NB4 (cell line): ENCODE results near the gene PHYHIPL.

ENCODE experiments used
- DNase-seq: peaks from one replicate; pipeline ENCODE4 v3.0.0; 2010; ENCODE audit warnings: low read depth
- H3K4me3 ChIP-seq: one replicate; pipeline ENCODE4 v1.5.1; 2011; ENCODE audit warnings: mild to moderate bottlenecking, low read depth, low read length, moderate library complexity
- MYC ChIP-seq: IDR thresholded peaks from 2 replicates; pipeline ENCODE4 v1.6.1; 2011; ENCODE audit warnings: low read depth, low read length
- POLR2A ChIP-seq: IDR thresholded peaks from 2 replicates; pipeline ENCODE4 v1.6.1; 2011; ENCODE audit warnings: mild to moderate bottlenecking; ENCODE audit not compliant: insufficient read length; ENCODE audit errors: extremely low read depth
- TF ChIP-seq, protein P1 (sequence below): IDR thresholded peaks from one replicate; pipeline ENCODE4 v1.5.1; 2012; ENCODE audit warnings: low read depth, low read length
- TF ChIP-seq, protein P2 (sequence below): IDR thresholded peaks from 2 replicates; pipeline ENCODE4 v1.6.1; 2011; ENCODE audit warnings: low read depth, low read length

Gene PHYHIPL

DNA sequence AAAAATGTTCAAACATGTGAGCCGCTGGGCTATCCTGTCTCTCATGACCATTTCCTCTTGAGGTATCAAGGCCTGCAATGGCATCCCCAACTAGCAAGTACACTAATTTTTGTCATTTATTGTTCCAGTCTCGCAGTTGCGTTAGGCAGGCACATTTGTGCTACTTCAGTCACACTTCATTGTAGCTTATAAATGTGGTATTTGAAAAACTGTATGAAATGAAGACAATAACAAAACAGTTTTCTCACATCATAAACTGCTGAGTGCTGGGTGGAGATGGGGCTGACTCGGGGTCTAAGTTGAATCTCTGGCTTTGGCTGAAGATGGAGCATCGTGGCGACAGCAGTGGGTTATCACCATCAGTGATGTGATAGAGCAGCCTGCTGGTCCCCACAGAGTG lies 93.2 kb downstream of the PHYHIPL start:
- H3K4me3 ChIP-seq, result no peak overlapping the region
- TF ChIP-seq MYC (no peak), POLR2A (no peak)
- TF ChIP-seq, protein P1, sequence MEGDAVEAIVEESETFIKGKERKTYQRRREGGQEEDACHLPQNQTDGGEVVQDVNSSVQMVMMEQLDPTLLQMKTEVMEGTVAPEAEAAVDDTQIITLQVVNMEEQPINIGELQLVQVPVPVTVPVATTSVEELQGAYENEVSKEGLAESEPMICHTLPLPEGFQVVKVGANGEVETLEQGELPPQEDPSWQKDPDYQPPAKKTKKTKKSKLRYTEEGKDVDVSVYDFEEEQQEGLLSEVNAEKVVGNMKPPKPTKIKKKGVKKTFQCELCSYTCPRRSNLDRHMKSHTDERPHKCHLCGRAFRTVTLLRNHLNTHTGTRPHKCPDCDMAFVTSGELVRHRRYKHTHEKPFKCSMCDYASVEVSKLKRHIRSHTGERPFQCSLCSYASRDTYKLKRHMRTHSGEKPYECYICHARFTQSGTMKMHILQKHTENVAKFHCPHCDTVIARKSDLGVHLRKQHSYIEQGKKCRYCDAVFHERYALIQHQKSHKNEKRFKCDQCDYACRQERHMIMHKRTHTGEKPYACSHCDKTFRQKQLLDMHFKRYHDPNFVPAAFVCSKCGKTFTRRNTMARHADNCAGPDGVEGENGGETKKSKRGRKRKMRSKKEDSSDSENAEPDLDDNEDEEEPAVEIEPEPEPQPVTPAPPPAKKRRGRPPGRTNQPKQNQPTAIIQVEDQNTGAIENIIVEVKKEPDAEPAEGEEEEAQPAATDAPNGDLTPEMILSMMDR, result no peak
- TF ChIP-seq, protein P2, sequence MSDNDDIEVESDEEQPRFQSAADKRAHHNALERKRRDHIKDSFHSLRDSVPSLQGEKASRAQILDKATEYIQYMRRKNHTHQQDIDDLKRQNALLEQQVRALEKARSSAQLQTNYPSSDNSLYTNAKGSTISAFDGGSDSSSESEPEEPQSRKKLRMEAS, result no peak
- no peak for DNase-seq

DNA sequence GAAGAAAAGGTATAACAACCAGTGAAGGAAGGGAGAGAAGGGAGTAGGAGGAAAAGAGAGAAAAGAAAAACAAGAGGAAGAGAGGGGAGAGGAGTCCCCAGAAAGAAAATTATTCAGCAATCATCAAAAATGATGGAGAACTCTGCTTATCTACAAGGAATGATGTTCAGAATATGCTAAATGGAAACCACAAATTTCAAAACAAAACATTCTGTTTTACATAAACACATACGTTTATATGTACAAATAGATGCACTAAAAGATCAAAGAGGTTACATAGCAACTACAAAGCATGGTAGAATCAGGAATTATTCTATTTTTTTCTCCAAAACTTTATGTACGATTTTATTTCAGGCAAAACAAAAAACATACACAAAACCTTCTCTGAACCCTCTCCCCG lies 94.0 kb downstream of the PHYHIPL start:
- H3K4me3 ChIP-seq, result no peak overlapping the region
- DNase-seq, result no peak
- TF ChIP-seq, protein P2, result no peak
- TF ChIP-seq MYC, result no peak

DNA sequence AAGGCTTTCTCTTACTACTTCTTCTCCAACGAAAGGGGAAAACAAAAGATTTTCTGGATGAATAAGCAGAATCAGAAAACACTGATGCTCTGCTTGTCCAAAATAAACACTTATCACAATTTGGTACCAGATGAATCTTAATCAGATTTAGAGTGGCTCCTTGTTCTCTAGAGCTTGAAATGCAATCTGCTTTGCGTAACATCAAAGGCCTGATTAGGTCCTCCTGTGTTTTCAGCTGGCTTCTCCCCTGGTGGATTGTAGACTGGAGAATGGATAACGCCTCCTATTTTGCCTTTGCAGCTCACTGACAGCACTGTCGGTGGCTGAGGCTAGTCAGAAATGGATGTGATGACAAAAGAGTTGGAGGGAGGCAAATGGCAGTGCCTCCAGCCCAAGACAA lies 94.7 kb downstream of the PHYHIPL start:
- TF ChIP-seq, protein P2, result no peak
- TF ChIP-seq MYC, result no peak
- no peak for TF ChIP-seq POLR2A
- TF ChIP-seq, protein P1, result no peak
- H3K4me3 ChIP-seq, result no peak overlapping the region
- DNase-seq, result no peak

DNA sequence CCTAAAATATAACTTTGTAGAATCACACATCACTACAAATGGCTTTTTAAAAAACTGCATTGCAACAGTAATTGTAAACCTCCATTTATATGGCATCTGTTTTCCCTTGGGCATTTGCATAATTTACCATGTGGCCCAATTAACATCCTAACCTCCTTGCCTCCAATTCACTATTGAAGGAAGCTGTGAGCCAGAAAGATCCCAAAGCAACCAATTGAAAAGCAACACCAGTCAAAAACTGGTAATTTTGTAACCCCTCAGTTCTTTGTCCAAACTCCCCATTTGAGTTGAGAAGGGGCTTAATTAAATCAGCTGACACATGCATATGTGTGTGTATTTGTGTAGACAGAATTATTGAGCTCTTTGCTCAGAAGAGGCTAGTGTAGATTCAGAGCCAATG lies 95.6 kb downstream of the PHYHIPL start:
- no peak overlapping the region for H3K4me3 ChIP-seq
- TF ChIP-seq MYC (no peak), POLR2A (no peak)
- TF ChIP-seq, protein P2, result no peak
- TF ChIP-seq, protein P1, result no peak
- DNase-seq, result no peak

DNA sequence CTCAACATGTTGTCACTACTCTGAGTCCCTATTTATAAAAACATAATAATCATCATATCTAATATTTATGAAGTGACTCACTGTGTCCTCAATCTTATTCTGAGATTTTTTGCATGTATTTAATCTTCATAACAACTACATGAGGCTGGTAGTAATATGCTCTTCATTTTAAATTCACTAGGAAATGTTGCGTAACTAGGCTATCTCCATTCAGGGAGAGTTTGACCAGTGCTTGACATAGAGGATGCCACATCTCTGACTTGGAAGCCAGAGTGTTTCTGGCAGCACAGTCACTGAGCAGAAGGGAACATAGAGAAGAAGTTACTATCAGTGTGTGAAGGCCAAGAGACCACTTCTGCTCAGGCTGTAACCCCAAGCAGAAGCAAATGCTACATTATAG lies 97.0 kb downstream of the PHYHIPL start:
- DNase-seq, result no peak
- no peak for TF ChIP-seq POLR2A
- TF ChIP-seq, protein P2, result no peak
- TF ChIP-seq MYC, result no peak
- TF ChIP-seq, protein P1, result no peak
- no peak overlapping the region for H3K4me3 ChIP-seq

DNA sequence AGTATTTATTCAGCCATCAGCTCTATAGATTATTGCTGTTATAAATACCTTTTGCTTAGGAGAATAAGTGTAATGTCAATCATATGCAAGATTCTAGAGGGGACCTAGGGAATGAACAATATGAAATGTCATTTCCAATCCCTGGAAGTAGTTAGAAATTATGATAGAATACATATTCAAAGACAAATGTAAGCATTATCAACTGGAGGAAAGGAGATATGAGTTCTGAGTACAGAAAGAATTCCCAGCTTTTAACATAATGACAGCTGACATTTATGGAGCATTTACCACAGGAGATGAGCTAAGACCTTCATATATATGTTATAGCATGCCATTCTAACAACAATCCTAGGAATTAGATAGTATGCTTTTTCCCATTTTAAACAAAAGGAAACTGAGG lies 99.7 kb downstream of the PHYHIPL start:
- TF ChIP-seq, protein P1, result no peak
- TF ChIP-seq POLR2A (no peak), MYC (no peak)
- TF ChIP-seq, protein P2, result no peak

More for the DNA sequence above, 99.7 kb downstream of the PHYHIPL start:
- H3K4me3 ChIP-seq, result no peak overlapping the region
- DNase-seq, result no peak
